HUDEP-2 (cell line): Measurements from ENCODE around the gene LCN15.
"Not testable (repeated sequence)": the region's sequence is repeated elsewhere in the genome, so short reads cannot be mapped to it uniquely, and the experiment has no call there.

Experiments
- DNase-seq, 76 experiments: peaks; one replicate each; lab custom pipeline; 2025; ENCODE audit not compliant: unreplicated experiment in 76 of 76; lab: John Stamatoyannopoulos, UW

The LCN15 gene

GRCh38 chr9:136711751-136712689, 52.3 kb downstream of the LCN15 start, which contains the start of gene DIPK1B:
DIPK1B (plus strand) TSS chr9:136712572; CDS start chr9:136712666, 94 bp downstream.
- no peak for DNase-seq

- DNase-seq, result not testable (repeated sequence)
Measured at GRCh38 chr9:136711219-136711648, 53.1 kb downstream of the LCN15 start.

- no peak for DNase-seq
Measured at GRCh38 chr9:136710543-136710942, 53.8 kb downstream of the LCN15 start.
